NCI-H2029 (cell line): Measurements from ENCODE around the gene DIP2C.
"Not testable (repeated sequence)": the region's sequence is repeated elsewhere in the genome, so short reads cannot be mapped to it uniquely, and the experiment has no call there.

Experiments used
- DNase-seq: peaks from one replicate; lab custom pipeline; 2025; lab: John Stamatoyannopoulos, UW

The DIP2C gene

GRCh38 chr10:613271-614138 is 76.0 kb downstream of the DIP2C start:
- DNase-seq: peak; percentile 74

- DNase-seq: peak; percentile 45
Observed at GRCh38 chr10:612696-613095, 76.8 kb downstream of the DIP2C start.

DNA sequence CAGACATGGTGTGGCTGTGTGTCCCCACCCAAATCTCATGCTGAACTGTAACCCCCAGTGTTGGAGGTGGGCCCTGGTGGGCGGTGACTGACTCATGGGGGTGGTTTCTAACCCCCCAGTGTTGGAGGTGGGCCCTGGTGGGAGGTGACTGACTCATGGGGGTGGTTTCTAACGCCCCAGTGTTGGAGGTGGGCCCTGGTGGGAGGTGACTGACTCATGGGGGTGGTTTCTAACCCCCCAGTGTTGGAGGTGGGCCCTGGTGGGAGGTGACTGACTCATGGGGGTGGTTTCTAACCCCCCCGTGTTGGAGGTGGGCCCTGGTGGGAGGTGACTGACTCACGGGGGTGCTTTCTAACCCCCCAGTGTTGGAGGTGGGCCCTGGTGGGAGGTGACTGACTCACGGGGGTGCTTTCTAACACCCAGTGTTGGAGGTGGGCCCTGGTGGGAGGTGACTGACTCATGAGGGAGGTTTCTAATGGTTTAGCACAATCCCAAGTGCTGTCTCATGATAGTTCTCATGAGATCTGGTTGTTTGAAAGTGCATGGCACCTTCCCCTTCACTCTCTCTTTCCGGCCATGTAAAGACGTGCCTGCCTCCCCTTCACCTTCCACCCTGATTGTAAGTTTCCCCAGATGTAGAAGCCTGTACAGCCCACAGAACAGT is 78.7 kb downstream of the DIP2C start:
- not testable (repeated sequence) for DNase-seq

GRCh38 chr10:609868-610545 is 79.5 kb downstream of the DIP2C start:
- no peak for DNase-seq

- DNase-seq: no peak
Observed at GRCh38 chr10:609262-609658, 80.2 kb downstream of the DIP2C start.

- no peak for DNase-seq
Observed at GRCh38 chr10:608331-609261, 80.9 kb downstream of the DIP2C start.

- no peak for DNase-seq
Observed at GRCh38 chr10:607545-608185, 81.8 kb downstream of the DIP2C start.

DNA sequence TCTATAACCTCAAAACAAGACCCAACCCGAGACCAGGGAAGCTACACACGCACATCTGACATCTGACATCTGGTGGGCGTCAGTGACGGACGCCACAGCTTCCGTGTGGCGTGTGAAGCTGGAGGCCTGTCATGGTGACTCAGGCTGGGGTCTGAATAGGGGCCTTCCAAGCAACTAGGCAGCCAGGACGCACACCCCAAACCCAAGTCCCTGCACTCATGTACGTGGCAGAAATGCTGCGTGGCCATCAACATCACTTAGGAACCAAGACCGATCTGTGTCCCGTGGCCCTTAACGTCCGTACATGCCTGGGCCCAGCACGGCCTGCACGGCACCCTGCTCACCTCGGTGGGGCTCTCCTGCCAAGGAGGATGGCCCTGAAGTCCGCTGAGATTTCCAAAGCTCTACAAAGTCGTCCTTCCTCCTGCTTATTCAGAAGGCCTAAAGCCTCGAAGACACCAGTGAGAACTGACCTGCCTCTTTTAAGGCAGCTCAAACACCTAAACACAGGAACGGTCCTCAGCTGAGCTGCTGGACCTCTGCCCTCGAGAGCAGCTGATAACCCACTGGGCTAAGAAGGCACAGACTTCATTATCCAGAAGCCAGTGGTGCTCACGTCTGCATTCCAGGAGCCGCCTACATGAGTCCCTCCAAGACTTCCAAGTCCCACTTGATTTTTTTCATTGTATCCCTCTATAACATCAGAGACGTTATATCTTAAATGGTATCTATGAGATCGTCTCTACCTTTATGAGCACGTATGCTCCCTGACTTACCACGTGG is 82.5 kb downstream of the DIP2C start:
- DNase-seq: no peak

DNA sequence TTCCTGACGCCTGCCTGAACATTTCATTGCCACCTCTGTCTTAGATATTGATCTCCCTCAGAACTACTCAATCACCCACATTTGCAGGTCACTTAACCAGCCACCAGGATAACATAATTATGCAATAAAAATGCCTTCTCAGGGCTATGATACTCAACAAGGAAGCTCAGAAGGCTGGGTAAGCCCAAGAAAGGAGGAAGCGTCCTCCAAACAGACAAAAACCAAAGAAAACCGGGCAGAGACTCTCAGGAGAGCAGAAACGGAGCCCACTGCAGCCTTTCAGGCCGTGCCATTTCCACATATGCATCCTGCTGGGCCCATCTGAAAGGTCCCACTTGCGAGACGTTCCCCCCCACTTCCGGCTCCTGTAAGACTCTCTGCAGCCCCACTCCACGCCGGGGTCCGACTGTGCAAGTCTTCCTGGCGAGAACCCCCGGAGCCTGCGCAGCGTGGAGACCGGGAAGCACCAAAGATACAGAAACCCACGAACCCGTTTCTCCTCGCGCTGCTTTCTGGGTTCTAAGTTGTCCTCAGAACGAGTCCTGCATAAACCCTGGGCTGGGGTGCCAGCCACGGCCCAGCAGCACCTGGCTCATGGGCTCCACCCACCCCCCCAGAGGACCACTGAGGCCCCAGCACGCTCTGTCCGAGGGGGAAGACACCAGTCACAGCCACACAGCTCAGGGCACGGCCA is 83.7 kb downstream of the DIP2C start:
- no peak for DNase-seq

GRCh38 chr10:604716-605631 is 84.5 kb downstream of the DIP2C start:
- no peak for DNase-seq

DNA sequence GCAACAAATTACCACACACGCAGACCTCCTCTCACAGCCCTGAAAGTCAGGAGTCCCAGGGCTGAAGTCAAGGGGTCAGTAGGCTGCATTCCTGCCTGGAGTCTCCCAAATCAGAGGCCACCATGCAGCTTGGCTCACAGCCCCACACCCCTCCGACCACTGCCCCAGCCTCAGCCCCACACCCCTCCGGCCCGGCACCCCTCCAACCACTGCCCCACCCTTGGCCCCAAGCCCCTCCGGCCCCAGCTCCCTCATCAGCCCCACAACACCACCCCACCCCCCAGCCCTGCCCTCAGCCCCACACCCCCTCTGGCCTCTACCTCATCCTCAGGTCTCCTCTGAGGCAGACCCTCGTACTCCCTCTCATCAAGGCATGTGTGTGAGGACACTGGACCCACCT is 85.7 kb downstream of the DIP2C start:
- DNase-seq: no peak

- DNase-seq: no peak
Observed at GRCh38 chr10:602391-603005, 87.0 kb downstream of the DIP2C start.

- DNase-seq: no peak
Observed at GRCh38 chr10:601660-601963, 87.9 kb downstream of the DIP2C start.

GRCh38 chr10:600876-601659 is 88.4 kb downstream of the DIP2C start:
- DNase-seq: peak; percentile 84

GRCh38 chr10:600234-600633 is 89.2 kb downstream of the DIP2C start:
- DNase-seq: no peak

DNA sequence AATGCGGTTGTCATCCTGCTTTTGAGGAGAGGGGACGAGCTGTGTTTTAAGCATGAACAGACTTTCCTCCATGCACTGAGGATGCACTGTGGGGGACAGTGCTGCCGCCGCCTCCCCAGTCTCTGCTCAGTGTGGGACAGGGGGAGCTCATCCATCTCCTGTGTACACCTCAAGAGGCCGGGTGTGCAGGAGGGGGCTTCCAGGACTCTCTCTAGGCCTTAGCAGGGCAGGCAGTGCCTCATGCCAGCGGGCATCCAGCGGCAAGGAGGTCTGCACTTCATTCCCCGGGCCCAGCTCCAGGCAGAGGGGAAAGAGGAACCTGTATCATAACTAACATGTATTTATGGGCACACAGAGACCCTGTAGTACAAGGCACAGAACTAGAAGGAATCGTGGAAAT is 89.7 kb downstream of the DIP2C start:
- no peak for DNase-seq

GRCh38 chr10:598415-599170 is 90.9 kb downstream of the DIP2C start:
- DNase-seq: no peak
